Kidney (tissue), 14 donors: ENCODE results near the gene TRAF3IP1. TPM values are rescaled to one million over a fixed set of nuclear protein-coding genes. Genes with fewer than 3 reads are reported as not detected.

Experiments used
- DNase-seq, 5 donors: peaks; one replicate each; pipeline ENCODE4 v3.0.0-alpha.2; 2013 to 2020
- FAIRE-seq: peaks from 2 replicates; lab custom pipeline; 2012; peaks lifted over from hg19 to GRCh38; lab: Jason Lieb, UNC
- H3K27ac ChIP-seq, 2 donors: one replicate each; pipeline ENCODE4 v1.7.0; 2013; ENCODE audit warnings: low read depth in 2 of 2, low read length in 2 of 2, inconsistent platforms in 1 of 2
- H3K27me3 ChIP-seq: one replicate; pipeline ENCODE4 v1.7.1; 2013; ENCODE audit warnings: low read length, inconsistent platforms; ENCODE audit not compliant: control insufficient read depth, insufficient read depth
- H3K36me3 ChIP-seq, 3 donors: one replicate each; pipeline versions ENCODE4 v1.7.0 to v1.7.1; 2013; ENCODE audit warnings: low read length in 3 of 3, control low read depth in 1 of 3, inconsistent platforms in 1 of 3; ENCODE audit not compliant: insufficient read depth in 3 of 3, control insufficient read depth in 2 of 3
- H3K4me1 ChIP-seq, 3 donors: one replicate each; pipeline versions ENCODE4 v1.7.0 to v1.7.1; 2013; ENCODE audit warnings: low read length in 3 of 3, inconsistent platforms in 1 of 3, low read depth in 1 of 3; ENCODE audit not compliant: control insufficient read depth in 2 of 3, insufficient read depth in 2 of 3
- H3K4me3 ChIP-seq, 3 donors: one replicate each; pipeline versions ENCODE4 v1.7.0 to v1.8.1; 2013; ENCODE audit warnings: low read length in 3 of 3, control low read depth in 1 of 3, inconsistent platforms in 1 of 3
- H3K9ac ChIP-seq, 3 donors: one replicate each; pipeline versions ENCODE4 v1.7.0 to v1.7.1; 2013; ENCODE audit warnings: low read length in 3 of 3, control low read depth in 1 of 3, inconsistent platforms in 1 of 3
- H3K9me3 ChIP-seq, 3 donors: one replicate each; pipeline versions ENCODE4 v1.7.0 to v1.7.1; 2013; ENCODE audit warnings: low read length in 3 of 3, control low read depth in 1 of 3, inconsistent platforms in 1 of 3; ENCODE audit not compliant: control insufficient read depth in 2 of 3, insufficient read depth in 1 of 3
- intact Hi-C: fragments of 100-400 bp; cut with DNase I; formaldehyde crosslinking; loops from one replicate; pipeline ENCODE4 v1.11.1; 2022
- polyA plus RNA-seq: library from polyadenylated mRNA; stranded (reverse); fragments of 350-450 nt; fragmentation: Illumina TruSeq; extraction: RNeasy Lipid Tissue Mini Kit (QIAGEN cat#74804); gene quantifications from one replicate; pipeline ENCODE4 v1.2.3, GENCODE V29; 2014; ENCODE audit warnings: low read depth, low replicate concordance; ENCODE audit not compliant: insufficient read depth
- total RNA-seq: library from RNA; stranded (reverse); fragmentation: NEBNext Ultra II Directional; extraction: Animal tissue kit (Norgen Biotek cat#: 25700); gene quantifications from one replicate; pipeline ENCODE4 v1.2.1, GENCODE V29; 2021
- TF ChIP-seq, protein P1 (sequence below): IDR thresholded peaks from 3 replicates; pipeline ENCODE4 v1.5.1; 2012; ENCODE audit warnings: mild to moderate bottlenecking, moderate library complexity, borderline replicate concordance; ENCODE audit not compliant: insufficient read depth; ENCODE audit errors: extremely low read depth
- donor health status: control.
- donor health status: control.
- donor health status: control.
- donor health status: control.
- donor health status: control.
- donor health status: DM: yes; HTN: yes; CAD: no.
- donor health status: Normal renal cell carcinoma (clear cell type).

TRAF3IP1 gene
- total and polyA plus RNA-seq, 2 donors from 2014 or later: 6.4 to 24.2 TPM

DNA sequence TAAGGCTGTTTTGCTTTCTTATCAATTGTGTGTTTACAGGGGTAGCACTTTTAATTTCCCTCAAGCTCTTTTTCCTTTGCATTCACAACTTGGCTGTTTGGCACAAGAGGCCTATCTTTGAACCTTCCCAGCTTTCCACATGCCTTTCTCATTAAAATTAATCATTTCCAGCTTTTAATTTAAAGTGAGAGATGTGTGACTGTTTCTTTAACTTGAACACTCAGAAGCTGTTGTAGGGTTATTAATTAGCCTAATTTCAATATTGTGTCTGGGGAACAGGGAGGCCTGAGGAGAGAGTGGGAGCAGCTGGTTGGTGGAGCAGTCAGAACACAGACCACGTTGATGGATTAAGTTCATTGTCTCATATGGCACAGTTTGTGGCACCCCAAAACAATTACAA lies 111.1 kb downstream of the TRAF3IP1 start:
- DNase-seq (peak in 1 of 5 donors; percentile 16), FAIRE-seq (no peak)
- intact Hi-C loops: no loop called here
- Histone ChIP-seq H3K9ac (no peak overlapping the region), H3K36me3 (peaks cover 4 to 17% (median 9%) of the 10 kb centered on the region in 3 donors), H3K27ac (no peak overlapping the region), H3K4me3 (no peak overlapping the region), H3K9me3 (peaks cover 0 to 4% (median 2%) of the 10 kb centered on the region in 3 donors), H3K4me1 (peaks cover 0 to 9% (median 6%) of the 10 kb centered on the region in 3 donors), H3K27me3 (no peaks in the 10 kb centered on the region)
- TF ChIP-seq, protein P1, sequence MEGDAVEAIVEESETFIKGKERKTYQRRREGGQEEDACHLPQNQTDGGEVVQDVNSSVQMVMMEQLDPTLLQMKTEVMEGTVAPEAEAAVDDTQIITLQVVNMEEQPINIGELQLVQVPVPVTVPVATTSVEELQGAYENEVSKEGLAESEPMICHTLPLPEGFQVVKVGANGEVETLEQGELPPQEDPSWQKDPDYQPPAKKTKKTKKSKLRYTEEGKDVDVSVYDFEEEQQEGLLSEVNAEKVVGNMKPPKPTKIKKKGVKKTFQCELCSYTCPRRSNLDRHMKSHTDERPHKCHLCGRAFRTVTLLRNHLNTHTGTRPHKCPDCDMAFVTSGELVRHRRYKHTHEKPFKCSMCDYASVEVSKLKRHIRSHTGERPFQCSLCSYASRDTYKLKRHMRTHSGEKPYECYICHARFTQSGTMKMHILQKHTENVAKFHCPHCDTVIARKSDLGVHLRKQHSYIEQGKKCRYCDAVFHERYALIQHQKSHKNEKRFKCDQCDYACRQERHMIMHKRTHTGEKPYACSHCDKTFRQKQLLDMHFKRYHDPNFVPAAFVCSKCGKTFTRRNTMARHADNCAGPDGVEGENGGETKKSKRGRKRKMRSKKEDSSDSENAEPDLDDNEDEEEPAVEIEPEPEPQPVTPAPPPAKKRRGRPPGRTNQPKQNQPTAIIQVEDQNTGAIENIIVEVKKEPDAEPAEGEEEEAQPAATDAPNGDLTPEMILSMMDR: no peak

DNA sequence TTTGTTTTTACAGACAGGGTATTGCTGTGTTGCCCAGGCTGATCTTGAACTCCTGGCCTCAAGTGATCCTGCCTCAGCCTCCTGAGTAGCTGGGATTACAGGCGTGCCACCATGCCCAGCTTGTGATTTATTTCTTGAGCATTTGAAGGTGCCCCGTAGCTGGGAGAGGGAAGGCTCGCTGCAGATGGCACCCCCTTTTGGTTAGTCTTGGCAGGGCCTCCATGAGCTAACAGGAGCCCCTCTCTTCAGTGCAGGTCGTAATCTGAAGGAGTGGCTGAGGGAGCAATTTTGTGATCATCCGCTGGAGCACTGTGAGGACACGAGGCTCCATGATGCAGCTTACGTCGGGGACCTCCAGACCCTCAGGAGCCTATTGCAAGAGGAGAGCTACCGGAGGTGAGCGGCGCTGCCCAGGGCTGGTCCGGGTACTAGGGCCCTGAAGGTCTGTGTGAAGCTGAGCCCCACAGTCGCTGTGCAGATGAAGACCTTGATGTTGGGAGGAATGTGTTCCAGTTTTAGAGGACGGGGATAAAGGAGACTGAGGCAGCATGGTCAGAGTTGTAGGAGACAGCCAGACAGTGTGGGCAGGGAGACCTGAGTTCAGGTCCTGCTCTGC lies 113.1 kb downstream of the TRAF3IP1 start:
- H3K9me3 ChIP-seq: peaks cover 0 to 4% (median 2%) of the 10 kb centered on the region in 3 donors
- no peak overlapping the region for H3K4me3 ChIP-seq
- intact Hi-C loops: no loop called here
- peaks cover 0 to 2% (median under 1%) of the 10 kb centered on the region in 3 donors for H3K4me1 ChIP-seq
- DNase-seq (no peak), FAIRE-seq (no peak)
- no peak overlapping the region for H3K27ac ChIP-seq
- TF ChIP-seq, protein P1: no peak
- no peak overlapping the region for H3K9ac ChIP-seq
- peaks cover 4 to 17% (median 15%) of the 10 kb centered on the region in 3 donors for H3K36me3 ChIP-seq
- H3K27me3 ChIP-seq: no peaks in the 10 kb centered on the region

DNA sequence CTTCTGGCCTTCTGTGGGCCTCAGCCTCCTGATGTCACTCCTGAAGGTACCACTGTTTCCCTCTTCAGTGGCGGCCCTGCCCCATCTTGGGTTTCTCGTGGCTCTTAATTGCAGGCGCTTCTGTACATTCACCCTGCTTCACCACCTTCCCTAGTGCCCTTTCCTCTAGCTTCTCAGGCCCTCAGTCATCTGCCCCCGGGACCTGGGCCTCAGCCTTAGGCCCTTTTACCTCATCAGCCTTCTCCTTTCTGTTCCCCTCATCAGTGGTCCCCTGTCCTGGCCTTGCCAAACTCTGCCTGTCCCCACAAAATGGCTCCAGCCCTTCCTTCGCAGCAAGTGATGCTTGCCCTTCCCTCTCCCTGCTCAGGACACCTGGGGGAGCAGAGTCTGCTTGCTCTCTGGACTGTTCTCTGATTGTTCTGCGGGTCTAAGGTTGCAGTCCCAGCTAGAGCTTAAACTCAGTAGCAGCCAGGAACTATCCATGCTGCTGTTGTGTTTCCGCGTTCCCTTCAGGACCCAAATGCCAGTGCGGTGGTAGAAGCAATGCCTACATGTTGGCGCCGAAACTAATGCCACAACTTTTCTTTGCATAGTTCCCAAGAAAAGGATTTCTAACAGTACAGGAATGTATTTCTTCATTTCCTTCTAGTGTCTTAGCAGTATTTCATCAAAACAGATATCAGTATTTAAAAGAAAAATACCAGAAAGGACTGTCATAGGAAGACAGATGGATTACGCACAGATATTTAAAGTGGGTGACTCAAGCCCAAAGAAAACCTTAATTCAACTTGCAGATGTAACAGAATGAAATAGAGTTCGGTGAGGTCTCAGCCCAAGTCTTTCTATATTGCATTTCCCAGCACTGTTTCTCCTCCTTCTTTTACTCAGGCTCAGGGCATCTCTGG lies 113.9 kb downstream of the TRAF3IP1 start:
- TF ChIP-seq, protein P1: no peak
- Histone ChIP-seq H3K4me1 (peaks cover 0 to 2% (median 0%) of the 10 kb centered on the region in 3 donors), H3K9me3 (peaks cover 0 to 4% (median 2%) of the 10 kb centered on the region in 3 donors), H3K27ac (no peak overlapping the region), H3K4me3 (no peak overlapping the region), H3K27me3 (no peaks in the 10 kb centered on the region), H3K36me3 (peaks cover 4 to 17% (median 16%) of the 10 kb centered on the region in 3 donors), H3K9ac (no peak overlapping the region)
- intact Hi-C loops: no loop called here
- DNase-seq (no peak), FAIRE-seq (no peak)
